Smooth muscle cell (in vitro differentiated cells): ENCODE data around the gene TNFRSF1A. TPM values are rescaled to one million over a fixed set of nuclear protein-coding genes. Genes with fewer than 3 reads are reported as not detected.

Source experiments
- DNase-seq: peaks from one replicate; lab custom pipeline; 2025; ENCODE audit not compliant: unreplicated experiment; lab: John Stamatoyannopoulos, UW
- H2AFZ ChIP-seq: fragments of 200-600 bp; sonication (generic); 2 replicates; pipeline ENCODE4 v1.6.0; 2016; ENCODE audit warnings: antibody characterized with exemption, low read depth, mild to moderate bottlenecking
- H3F3A ChIP-seq: fragments of 200-600 bp; sonication (generic); 2 replicates; pipeline ENCODE4 v1.6.0; 2017; ENCODE audit warnings: antibody characterized with exemption, low read depth
- H3K27ac ChIP-seq: fragments of 200-600 bp; sonication (generic); 2 replicates; pipeline ENCODE4 v1.5.1; 2016; ENCODE audit warnings: low read depth, mild to moderate bottlenecking
- H3K27me3 ChIP-seq: fragments of 200-600 bp; sonication (generic); 2 replicates; pipeline ENCODE4 v1.6.1; 2016; ENCODE audit warnings: low read depth, mild to moderate bottlenecking
- H3K36me3 ChIP-seq: fragments of 200-600 bp; sonication (generic); 2 replicates; pipeline ENCODE4 v1.5.1; 2016; ENCODE audit warnings: low read depth
- H3K4me1 ChIP-seq: fragments of 200-600 bp; sonication (generic); 2 replicates; pipeline ENCODE4 v1.5.1; 2016; ENCODE audit warnings: low read depth
- H3K4me2 ChIP-seq: fragments of 200-600 bp; sonication (generic); 2 replicates; pipeline ENCODE4 v1.6.0; 2016; ENCODE audit warnings: mild to moderate bottlenecking
- H3K4me3 ChIP-seq: fragments of 200-600 bp; sonication (generic); 2 replicates; pipeline ENCODE4 v1.5.1; 2016; ENCODE audit warnings: mild to moderate bottlenecking
- H3K79me2 ChIP-seq: fragments of 200-600 bp; sonication (generic); 2 replicates; pipeline ENCODE4 v1.6.0; 2016; ENCODE audit warnings: low read depth, mild to moderate bottlenecking
- H3K9ac ChIP-seq: fragments of 200-600 bp; sonication (generic); 2 replicates; pipeline ENCODE4 v1.6.0; 2016; ENCODE audit warnings: low read depth
- H3K9me3 ChIP-seq: fragments of 200-600 bp; sonication (generic); replicated peaks from 2 replicates; pipeline ENCODE4 v1.5.1; 2016; ENCODE audit warnings: low read depth
- H4K20me1 ChIP-seq: fragments of 200-600 bp; sonication (generic); 2 replicates; pipeline ENCODE4 v1.6.0; 2016; ENCODE audit warnings: low read depth
- WGBS: methylation state at CpG from one replicate; pipeline ENCODE4 v1.1.7; 2016; ENCODE audit warnings: low lambda C conversion rate; 5-methylcytosine and 5-hydroxymethylcytosine counted together
- polyA plus RNA-seq: library from polyadenylated mRNA; unstranded; fragments of >200 nt; fragmentation: Nextera tagmentation; extraction: Ambion mirVana; gene quantifications from 2 replicates; pipeline ENCODE4 v1.2.1, GENCODE V29; 2016
- total RNA-seq: library from RNA; depleted of rRNA; stranded (reverse); fragments of >200 nt; gene quantifications from 2 replicates; pipeline ENCODE4 v1.2.3, GENCODE V29; 2014
- TF ChIP-seq, protein P1 (sequence below): fragments of 200-600 bp; sonication (generic); IDR thresholded peaks from 2 replicates; pipeline ENCODE4 v1.5.1; 2017; ENCODE audit warnings: borderline replicate concordance, mild to moderate bottlenecking, antibody characterized with exemption; ENCODE audit not compliant: insufficient read depth, poor library complexity, severe bottlenecking

Gene TNFRSF1A
- total and polyA plus RNA-seq, 2 experiments from 2014 or later, result 110 to 144 TPM

DNA sequence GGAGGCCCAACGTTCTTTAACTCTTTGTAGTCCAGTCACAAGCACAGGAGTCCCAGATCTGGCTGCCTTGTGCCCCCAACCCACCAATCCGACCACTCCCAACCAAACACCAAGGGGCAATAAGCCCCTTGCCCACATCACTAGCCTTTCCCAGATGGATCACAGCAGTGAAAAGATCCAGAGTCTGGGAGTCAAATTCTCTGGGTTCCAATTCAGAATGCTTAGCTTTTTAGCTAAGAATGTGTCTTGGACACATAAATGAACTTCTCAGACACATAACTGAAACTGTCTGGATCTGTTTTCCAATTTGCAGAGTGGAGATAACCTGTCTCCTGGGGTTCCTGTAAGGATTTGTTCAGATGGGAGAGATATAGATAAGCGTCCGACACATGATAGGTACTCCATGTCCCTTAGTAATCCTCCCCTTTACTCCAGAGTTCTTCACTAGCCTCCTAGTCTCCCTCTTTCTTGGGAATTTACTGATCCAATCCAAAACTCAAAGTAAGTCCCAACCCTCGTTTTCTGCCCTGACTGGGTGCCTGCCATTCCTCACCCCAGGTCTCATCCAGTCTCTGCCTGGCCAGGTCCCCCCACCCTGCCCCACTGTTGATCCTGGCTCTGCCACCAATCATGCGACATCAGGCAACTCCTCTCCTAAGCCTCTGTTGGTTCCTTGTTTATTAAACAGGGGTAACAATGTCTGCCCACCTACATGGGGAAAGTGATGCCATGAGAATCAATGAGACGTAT lies 439 bp upstream of the TNFRSF1A start:
- Histone ChIP-seq H3K4me1 (peaks cover 29% of the 10 kb centered on the region), H3K27ac (peak overlapping the region; percentile 98), H3K4me2 (peak overlapping the region; percentile 90), H3K27me3 (no peaks in the 10 kb centered on the region), H3K36me3 (no peaks in the 10 kb centered on the region), H2AFZ (peak overlapping the region; percentile 29), H3K9me3 (no peaks in the 10 kb centered on the region), H3K9ac (peak overlapping the region; percentile 94), H3F3A (peaks cover 21% of the 10 kb centered on the region), H3K79me2 (peaks cover 50% of the 10 kb centered on the region), H4K20me1 (peaks cover 28% of the 10 kb centered on the region), H3K4me3 (peak overlapping the region; percentile 70)
- WGBS, result 33% methylated on average over 7 of the region's 7 CpGs
- TF ChIP-seq, protein P1, sequence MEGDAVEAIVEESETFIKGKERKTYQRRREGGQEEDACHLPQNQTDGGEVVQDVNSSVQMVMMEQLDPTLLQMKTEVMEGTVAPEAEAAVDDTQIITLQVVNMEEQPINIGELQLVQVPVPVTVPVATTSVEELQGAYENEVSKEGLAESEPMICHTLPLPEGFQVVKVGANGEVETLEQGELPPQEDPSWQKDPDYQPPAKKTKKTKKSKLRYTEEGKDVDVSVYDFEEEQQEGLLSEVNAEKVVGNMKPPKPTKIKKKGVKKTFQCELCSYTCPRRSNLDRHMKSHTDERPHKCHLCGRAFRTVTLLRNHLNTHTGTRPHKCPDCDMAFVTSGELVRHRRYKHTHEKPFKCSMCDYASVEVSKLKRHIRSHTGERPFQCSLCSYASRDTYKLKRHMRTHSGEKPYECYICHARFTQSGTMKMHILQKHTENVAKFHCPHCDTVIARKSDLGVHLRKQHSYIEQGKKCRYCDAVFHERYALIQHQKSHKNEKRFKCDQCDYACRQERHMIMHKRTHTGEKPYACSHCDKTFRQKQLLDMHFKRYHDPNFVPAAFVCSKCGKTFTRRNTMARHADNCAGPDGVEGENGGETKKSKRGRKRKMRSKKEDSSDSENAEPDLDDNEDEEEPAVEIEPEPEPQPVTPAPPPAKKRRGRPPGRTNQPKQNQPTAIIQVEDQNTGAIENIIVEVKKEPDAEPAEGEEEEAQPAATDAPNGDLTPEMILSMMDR, result no peak
- no peak for DNase-seq

DNA sequence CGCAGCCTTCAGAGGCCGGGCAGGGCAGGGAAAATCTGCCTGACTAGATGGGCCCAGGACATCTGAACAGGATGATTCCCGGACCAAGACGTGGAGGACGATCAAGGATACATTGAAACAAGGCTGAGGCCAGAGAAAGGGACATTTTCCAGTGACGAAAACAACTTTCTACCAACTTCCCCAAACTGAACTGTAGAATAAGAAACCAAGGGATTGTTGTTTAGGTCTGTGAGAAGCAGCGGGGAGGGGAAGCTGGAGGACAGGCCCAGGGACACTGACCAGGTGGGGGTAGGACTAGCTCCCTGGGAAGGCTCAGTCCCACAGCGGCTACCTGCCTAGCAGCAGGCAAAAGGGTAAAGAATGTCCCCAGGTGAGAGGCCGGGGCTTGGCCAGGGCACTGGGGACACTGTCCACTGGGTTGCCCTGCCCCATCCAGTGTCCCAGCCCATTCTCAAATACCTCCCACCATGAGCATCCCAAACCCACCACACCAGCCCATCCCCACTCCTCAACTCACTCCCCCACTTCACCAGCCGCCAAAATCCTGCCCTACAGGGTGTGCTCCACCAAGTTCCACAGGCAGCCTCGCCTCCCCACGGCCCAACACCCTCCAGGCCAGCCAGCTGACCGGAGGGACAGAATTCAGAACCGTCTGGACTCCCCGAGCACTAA lies 995 bp downstream of the TNFRSF1A start:
- Histone ChIP-seq H3K4me3 (peak overlapping the region; percentile 70), H3K9ac (peak overlapping the region; percentile 94), H3K36me3 (no peaks in the 10 kb centered on the region), H3K27me3 (no peaks in the 10 kb centered on the region), H2AFZ (no peak overlapping the region), H3K79me2 (peaks cover 56% of the 10 kb centered on the region), H4K20me1 (peaks cover 30% of the 10 kb centered on the region), H3K4me1 (peaks cover 38% of the 10 kb centered on the region), H3K9me3 (no peaks in the 10 kb centered on the region), H3K4me2 (peak overlapping the region; percentile 90), H3F3A (peaks cover 25% of the 10 kb centered on the region), H3K27ac (peak overlapping the region; percentile 98)
- TF ChIP-seq, protein P1, result no peak
- WGBS, result 2% methylated on average over 15 of the region's 15 CpGs
- DNase-seq, result no peak

DNA sequence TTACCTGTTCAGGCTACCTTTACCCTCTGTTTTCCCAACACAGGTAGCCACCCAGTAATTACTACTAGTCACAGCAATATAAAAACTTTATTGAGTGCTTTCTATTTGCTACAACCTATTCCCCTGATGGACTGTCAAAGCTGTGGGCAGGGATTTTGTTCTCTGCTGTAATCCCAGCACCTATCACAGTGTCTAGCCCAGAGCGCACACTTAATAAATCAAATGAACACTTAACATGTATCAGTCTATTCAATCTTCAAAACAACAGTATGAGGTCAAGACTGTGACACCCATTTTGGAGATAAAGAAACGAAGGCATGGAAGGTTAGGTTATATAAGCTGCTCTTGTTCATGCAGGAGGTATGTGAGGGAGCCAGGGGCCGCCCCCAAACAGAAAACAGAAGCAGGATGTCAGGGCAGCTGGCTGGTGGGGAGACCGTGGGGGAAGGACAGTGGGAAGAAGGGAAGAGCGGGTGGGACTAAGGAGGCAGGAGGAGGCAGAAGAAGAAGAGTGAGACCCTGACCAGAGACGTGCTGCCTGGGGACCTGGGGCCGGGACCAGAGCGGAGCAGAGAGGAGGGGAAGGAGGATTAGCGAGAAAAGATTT lies 1.7 kb downstream of the TNFRSF1A start:
- no peak for DNase-seq
- peak overlapping the region; percentile 98 for H3K27ac ChIP-seq
- peaks cover 57% of the 10 kb centered on the region for H3K79me2 ChIP-seq
- H3K27me3 ChIP-seq, result no peaks in the 10 kb centered on the region
- H4K20me1 ChIP-seq, result peaks cover 36% of the 10 kb centered on the region
- peaks cover 41% of the 10 kb centered on the region for H3K4me1 ChIP-seq
- 5% methylated on average over 9 of the region's 9 CpGs for WGBS
- TF ChIP-seq, protein P1, result no peak
- no peaks in the 10 kb centered on the region for H3K9me3 ChIP-seq
- peaks cover 23% of the 10 kb centered on the region for H3F3A ChIP-seq
- H3K36me3 ChIP-seq, result no peaks in the 10 kb centered on the region
- peak overlapping the region; percentile 70 for H3K4me3 ChIP-seq
- H3K4me2 ChIP-seq, result peak overlapping the region; percentile 90
- H3K9ac ChIP-seq, result peak overlapping the region; percentile 94
- no peak overlapping the region for H2AFZ ChIP-seq
